Ecto neural progenitor cell (in vitro differentiated cells): Measurements from ENCODE around the gene LRRFIP1.
"Not testable (repeated sequence)": the region's sequence is repeated elsewhere in the genome, so short reads cannot be mapped to it uniquely, and the experiment has no call there.

Source experiments
- DNase-seq: peaks from one replicate; pipeline ENCODE4 v3.0.0-alpha.2; 2018; ENCODE audit warnings: low spot score

The LRRFIP1 gene

DNA sequence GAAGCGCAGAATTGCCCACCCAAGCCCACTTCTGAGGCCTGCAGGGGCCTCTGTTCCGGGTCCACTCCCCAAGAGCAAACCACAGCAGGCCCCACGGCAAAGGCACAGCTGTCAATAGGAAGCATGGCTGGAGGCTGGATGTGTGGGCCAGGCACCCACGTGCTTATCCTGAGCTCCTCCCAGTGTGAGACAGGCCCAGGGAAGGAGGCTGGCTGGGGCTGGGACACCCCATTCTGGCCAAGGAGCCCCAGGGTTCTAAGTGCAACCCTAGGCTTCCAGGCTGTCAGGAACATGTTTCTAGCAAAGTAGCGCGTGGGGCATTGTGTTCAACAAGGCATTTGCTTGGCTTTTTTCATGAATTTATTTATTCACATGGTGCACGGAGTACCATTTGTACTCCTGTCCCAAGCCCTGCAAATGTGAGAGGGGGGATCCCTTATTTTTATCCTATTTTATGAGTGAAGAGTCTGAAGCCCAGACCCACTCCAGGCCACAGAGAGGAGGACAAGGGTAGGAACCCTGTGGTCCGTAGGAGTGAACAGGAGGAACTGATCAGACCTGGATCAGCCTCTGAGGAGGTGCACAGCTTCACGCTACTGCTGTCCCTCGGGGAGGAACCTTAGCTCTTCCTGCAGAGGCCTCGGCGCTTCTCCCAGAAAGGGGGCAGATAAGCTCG, 30.7 kb upstream of the LRRFIP1 start:
- no peak for DNase-seq

DNA sequence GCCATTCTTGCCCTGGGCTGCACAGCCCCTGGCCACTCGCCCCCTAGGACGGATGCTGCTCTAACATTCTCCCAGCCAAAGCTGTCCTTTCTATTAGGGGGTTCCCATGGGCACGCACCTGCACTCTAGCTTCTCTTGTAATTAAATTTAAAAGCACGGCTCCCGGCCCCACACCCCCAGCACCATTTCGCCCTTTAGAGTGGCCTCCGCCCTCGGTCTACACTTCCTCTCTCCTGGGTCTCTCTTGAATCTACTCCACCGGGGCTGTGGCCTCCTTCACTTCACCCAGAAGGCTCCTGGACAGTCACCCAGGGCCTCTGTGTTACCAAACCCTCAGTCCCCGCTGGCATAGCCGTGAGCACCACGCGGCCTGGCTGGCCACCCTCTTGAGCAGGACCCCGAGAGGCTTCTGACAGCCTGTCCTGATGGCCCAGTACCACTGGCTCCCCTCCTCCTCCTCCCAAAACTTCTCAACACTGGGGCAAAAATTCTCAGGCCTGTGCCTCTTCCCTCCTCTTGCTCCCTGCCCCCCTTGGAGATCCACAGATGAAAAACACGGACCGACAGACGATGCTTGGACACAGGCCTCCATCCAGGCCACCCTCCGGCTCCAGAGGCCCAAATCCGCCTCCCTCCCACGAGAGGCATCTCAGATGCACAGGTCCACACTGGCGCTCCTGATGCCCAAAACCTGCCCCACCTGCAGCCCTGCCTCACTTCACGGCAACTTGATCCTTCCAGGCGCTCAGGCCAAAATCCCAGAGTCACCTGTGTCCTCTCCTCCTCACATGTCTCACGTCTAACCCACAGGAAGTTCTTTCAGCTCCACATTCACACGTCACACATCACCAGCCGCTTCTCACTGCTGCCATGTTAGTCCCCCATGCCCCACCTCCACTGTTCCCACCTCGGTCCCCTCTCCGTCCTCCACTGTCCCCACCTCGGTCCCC, 29.9 kb upstream of the LRRFIP1 start:
- DNase-seq, result no peak

DNA sequence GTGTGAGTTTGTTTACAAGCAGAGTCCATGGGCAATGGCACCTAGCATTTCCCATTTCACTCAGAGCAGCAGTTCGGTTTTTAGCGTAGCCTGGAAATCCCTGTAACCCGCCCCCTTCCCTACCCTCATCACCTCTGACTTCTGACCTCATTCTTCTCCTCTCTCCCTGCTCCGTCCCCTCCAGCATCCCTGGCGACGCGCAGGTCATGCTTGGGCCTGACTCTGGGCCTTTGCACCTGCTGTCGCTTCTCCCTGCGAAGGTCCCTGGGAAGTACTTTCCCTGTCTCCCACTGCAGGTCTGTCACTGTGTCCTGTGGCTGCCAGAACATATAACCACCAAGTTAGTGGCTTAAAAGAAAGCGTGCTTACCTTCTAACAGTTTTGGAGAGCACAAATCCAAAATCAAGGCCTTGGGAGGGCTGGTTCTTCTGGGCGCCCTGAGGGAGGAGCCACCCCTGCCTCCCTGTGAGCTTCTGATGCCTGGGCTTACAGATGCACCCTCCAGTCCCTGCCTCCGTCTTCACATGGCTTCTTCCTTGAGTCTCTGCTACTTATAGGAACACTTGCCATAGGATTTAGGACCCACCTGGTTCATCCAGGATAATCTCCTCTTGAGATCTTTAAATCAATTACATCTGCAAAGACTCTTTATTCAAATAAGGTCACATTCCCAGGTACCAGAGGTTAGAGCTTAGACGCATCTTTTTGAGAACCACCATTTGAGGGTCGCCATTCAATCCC, 28.7 kb upstream of the LRRFIP1 start:
- peak; percentile 39 for DNase-seq

DNA sequence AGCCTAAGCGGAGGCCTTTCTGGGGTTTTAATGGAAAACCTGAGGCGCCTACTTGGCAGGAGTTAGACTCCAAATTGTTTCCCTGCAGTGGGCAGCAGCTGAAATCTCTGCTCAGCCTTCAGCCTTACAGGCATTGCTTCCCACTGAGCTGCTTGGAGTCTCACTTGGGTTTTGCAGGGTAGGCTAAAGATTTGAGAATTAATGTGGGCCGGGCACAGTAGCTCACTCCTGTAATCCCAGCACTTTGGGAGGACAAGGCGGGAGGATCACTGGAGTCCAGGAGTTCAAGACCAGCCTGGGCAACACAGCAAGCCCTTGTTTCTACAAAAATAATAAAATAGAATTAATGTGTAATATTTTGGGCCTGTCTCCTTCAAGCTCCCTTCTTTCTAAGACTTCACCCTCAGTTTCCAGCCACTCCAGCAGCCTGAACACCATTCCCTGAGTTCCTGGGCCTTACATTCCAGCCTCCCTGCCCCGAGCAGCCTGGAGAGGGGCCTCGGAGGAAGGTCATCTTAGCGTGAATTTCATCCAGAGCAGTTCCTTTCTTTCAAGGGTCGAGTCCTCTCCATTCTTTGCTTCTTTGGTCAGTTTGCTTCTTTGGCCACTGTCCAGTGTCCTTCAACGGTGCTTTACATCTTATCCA, 27.8 kb upstream of the LRRFIP1 start:
- peak; percentile 26 for DNase-seq

DNA sequence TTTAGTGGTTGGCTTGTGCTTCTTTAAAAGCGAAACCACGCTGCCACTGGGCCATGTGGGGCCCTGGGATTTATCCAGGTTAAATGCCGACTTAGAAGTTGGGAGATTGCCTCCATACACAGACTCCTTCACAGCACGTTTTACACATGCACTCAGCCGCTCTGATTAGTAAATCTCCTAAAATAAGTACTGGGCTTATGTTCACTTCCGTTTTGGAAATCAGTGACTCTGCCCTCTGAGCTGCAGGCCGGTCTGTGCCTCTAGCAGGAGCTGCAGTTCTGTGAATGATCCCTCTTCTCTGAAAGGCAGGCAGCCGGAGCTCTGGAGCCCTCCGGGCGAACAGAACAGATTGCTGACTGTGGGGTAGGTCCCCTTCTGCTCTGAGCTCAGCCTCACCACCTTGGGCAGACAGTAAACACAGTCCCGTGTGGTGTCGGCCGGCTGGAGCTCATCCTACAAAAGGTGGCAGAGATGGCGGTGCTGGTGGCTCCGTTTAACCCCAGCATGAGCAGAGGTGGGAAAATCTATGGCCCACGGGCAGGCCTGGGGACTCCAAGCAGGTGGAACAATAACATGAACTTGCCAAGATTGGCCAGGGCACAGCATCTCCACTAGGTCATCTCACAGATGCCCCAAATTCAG, 27.1 kb upstream of the LRRFIP1 start:
- peak; percentile 47 for DNase-seq

DNA sequence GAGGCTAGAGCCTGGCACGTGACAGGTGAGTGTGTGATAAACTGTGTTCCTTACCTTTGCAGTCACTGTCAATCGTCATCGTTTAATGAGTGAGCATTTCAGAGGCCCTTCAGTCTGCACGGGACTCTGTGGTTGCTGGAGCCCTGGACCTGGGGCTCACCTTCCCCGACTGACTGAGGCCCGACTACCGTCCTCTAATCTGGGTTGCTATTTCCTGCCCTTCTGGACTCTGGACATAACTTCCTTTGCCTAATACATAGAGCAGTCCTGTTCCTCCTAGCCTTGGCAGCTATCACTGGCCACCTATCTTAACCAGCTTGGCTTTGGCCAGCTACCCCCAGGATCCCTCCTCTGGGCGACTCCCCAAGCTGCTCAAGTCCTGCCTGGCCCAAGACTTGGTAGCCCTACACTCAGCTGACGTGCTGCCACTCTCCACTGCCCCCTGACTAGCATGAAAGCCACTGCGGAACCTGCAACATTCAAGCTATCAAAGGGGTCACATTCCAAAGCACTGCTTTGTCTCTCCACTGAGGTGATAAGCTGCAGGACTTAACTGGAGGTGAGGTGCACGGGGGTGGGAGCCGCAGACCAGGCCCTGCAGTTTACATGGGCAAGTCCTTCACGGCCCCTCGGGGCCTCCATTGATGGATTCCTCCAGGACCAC, 25.8 kb upstream of the LRRFIP1 start:
- peak; percentile 60 for DNase-seq

DNA sequence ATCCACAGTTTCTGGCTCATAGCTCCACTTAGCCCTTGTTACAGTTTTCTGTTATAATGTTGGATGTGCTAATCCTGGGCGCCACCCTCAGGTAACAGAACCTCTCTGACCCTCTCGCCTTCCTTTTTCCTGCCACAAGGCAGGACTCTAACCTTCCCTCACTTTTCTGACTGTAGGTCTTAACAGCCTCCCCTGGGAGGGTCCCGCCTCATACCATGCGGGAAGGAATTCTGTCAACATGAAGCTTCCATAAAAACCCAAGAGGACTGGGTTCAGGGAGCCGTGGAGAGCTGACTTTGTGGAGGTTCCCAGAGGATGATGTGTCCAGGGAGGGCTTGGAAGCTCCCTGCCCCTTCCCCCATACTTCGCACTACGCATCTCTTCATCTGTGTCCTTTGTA, 25.0 kb upstream of the LRRFIP1 start:
- no peak for DNase-seq

DNA sequence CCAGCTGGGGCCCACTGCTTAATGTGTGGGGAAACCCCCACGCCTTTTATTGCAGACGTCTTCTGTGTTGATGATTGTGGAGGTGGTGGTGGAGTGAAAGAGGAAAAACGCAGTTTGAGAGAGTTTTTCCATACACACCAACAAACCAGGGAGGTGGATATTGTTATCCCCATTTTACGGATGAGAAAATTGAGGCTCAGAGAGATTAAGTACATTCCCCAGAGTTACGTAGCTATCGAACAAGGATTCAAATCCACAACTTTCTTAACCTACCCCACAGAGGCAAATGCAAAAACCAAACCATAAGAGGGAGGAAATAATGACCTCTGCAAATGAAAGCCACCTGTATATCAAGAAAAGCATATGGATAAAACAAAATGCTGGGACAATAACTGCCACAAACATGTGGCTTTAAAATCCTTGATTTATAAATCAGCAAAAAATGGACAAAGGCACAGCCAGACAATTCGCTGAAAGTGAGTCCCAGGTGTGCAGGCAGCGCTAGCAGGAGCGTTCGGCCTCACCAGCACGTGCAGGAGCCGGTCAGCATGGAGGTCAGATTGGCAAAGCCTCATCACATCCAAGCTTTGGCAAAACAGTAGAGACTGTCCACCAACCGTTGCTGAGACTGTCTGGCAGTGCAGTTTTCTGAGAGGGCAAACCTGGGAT, 24.2 kb upstream of the LRRFIP1 start:
- no peak for DNase-seq

DNA sequence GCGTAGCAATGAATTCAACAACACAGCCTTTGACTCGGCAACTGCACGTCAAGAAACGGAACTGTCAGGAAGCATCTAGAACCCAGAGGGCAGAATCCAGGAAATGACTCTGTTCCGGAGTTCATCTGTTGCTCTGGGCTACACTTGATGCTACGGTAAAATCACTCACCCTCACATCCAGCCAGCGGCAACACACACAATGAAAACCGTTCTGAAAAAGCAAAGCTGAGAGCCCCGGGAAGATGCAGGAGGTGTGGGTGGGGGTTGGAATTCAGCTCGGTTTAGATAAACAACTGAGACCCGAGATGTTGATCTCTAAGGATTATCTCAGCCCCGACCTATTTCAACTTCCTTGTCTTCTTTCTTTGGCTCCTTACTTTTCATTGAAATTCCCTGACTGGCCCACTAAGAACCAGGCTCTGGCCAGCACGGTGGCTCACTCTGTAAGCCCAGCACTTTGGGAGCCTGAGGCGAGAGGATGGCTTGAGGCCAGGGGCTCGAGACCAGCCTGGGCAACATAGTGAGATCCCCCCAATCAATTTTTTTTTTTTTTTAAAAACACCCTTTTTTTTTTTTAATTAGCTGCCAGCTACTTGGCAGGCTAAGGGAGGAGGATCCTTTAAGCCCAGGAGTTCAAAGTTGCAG, 23.5 kb upstream of the LRRFIP1 start:
- DNase-seq, result peak; percentile 48

DNA sequence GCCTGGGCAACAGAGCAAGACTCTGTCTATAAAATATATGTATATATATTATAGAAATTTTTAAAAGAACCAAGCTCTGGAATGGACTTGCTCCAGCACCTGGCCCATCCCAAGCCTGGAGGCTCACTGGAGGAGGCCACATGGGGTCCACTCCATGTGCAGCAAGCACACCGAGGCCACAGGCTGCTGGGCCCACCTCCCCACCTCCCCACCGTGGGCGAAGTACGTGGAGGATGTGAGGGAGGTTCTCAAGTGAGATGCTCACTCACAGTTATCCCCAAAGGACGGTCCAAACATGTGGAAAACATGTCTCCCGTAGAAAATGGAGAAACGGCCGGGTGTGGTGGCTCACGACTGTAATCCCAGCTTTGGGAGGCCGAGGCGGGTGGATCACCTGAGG, 23.0 kb upstream of the LRRFIP1 start:
- no peak for DNase-seq

DNA sequence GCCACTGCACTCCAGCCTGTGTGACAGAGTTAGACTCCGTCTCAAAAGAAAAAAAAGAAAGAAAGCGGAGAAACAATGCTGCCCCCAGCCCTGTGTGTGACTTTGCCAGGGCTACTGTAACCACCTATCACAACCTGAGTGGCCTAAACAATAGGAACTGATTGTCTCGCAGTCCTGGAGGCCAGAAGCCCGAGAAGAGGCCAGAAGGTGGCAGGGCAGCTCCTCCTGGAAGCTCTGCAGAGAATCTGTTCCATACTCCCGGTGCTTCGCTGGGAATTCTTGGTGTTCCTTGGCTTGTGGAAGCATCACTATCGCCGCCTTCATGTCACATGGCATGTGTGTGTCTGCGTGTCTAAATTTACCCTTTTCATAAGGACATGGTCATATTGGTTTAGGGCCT, 22.4 kb upstream of the LRRFIP1 start:
- DNase-seq, result no peak

DNA sequence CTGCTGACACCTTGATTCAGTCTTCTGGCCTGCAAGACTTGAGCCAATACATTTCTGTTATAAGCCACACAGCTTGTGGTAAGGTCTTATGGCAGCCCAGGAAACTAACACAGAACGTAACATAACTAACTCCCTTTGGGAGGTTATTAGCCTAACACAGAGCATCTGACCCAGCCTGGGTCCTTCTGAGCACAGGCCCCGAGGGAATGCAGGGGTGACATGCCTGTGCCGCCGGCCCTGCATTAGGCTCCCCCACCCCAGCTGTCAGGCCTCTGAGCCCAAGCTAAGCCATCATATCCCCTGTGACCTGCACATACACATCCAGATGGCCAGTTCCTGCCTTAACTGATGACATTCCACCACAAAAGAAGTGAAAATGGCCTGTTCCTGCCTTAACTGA, 20.9 kb upstream of the LRRFIP1 start:
- DNase-seq, result not testable (repeated sequence)

DNA sequence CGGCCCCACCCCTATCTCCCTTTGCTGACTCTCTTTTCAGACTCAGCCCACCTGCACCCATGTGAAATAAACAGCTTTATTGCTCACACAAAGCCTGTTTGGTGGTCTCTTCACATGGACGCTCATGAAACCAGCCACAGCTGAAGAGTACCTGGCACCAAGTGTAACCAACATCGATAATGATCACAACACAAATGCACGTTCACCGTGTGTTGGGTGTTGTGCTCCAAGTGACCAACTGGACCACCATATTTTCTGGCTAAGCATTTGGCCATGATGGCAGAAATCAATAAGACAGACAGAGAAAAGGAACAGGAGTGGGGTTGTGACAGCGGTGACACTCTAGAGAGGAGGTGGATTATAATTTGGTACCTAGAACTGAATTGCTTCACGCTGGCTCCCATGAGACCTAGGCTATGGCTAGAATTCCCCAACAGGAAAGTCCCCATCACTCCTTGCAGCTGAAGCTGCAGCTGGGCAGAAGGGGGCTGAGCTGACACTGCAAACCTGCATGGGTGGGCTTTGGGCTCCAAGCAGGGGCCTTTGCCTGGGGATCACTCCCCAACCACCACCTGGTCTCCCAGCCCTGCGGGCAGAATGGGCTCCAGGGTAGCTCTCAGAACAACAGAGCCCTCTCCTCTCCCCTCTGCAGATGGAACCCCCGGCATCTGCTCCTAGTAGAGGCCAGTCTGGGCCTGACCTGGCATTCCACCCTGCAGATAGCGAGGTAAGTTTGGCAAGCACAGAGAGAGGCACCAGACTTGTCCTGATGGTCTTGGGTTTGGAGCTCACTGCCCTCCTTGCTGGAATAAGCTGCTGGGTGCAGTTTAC, 14.6 kb upstream of the LRRFIP1 start:
- DNase-seq, result no peak

DNA sequence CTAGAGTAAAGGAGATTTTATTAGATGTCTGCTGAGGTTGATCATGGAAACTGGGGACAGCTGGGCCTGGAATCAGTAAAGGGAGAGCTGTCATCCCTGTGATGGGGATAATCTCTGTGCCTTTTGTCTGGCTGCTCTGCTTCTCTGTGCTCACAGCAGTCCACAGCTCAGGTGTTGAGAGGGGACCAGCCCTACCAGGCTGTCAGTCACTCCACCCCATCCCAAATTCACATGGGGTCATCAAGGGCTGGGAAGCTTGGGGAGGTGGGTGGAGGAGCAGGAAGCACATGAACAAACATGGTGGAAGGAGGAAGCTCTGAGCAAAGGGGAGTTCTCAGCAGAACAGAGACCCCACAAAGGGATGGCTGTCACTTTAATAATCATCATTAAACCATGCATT, 13.7 kb upstream of the LRRFIP1 start:
- no peak for DNase-seq

DNA sequence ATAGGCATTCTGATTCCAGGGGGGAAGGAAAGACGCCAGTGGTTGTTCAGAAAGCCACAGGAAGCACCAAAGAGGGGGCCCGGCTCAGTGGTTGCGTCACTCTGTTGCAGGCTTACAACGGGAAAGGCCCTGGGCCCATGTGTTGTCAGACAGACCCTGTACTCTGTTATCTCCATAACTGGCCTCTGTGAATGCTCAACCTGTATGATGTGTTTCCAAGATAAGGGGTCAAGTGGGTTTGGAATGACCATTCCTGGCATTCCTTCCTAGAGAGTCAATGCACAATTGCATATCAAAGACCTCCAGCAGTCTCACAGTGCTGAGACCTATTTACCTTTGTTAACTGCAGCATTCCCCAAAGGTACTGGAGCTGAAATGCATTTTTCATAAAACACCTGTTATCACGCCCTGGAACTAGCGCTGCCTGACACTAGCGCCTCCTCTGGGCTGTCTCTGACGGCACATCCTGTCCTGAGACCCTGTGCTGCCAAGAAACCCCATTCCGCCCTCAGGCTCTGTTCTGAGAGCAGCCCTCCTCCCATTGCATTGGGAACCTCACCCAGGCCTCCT, 13.2 kb upstream of the LRRFIP1 start:
- no peak for DNase-seq

DNA sequence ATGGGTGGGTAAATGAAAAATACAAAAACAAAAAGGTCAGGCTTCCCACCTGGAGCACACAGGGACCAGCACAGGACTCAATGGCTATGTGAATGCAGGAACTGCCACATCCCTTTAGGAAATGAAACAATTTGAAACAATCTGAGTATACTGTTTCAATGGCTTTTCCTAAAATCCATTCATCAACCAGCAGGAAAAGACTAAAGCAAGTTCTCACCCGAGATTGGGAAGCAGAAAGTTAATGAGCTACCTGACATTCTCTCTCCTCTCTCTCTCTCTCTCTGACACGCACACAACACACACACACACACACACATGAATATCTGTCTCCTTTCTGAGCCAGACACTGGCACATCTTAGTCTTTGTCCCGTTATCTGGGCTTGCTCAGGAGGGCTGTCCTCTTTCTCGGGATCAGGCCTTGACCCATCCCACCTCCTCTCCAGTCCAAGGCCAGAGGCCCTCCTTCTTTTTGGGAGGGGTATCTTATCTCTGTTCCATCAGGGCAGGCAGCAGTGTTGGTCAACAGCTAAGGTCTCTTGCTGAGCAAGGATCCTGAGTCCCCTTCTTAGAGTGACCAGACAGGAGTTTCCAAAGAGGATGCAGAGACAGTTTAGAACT, 11.6 kb upstream of the LRRFIP1 start:
- no peak for DNase-seq

DNA sequence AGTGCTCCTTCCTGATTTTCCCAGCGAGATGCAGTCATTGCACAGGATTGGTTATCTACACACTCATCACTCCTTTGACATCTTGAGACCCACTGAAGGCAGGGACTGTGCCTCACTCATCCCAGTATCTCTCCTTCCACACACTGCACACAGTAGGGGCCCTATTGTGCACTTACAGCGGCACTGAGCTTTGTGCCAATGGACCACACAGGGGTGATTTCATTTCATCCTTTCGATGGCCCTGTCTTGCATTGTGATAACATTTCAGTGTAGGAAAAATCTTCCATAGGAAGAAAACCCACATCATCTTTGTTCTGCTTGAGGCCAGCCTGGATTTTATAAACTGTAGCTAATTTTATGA, 11.0 kb upstream of the LRRFIP1 start:
- no peak for DNase-seq
